GM19023 (cell line): ENCODE measurements around the gene ZFP30.
"Not testable (repeated sequence)": the region's sequence is repeated elsewhere in the genome, so short reads cannot be mapped to it uniquely, and the experiment has no call there.

Experiments
- ATAC-seq: cut with Tn5 transposase; IDR thresholded peaks from one replicate; pipeline ENCODE4 v1.9.1; 2021; ENCODE audit warnings: mild to moderate bottlenecking, moderate library complexity; ENCODE audit not compliant: unreplicated experiment

ZFP30 gene

GRCh38 chr19:37655301-37655688, at the start of gene ZFP30:
Gene ZFP30, minus strand, starts transcription at chr19:37655465. Its CDS starts 7,643 bp downstream, at chr19:37647822.
- ATAC-seq = peak; percentile 66

- no peak for ATAC-seq
Measured at GRCh38 chr19:37699057-37699456, 43.8 kb upstream of the ZFP30 start.

GRCh38 chr19:37698216-37698615, 43.0 kb upstream of the ZFP30 start:
- ATAC-seq = no peak

GRCh38 chr19:37695144-37695899, 40.1 kb upstream of the ZFP30 start:
- ATAC-seq = no peak

GRCh38 chr19:37692956-37693620, 37.8 kb upstream of the ZFP30 start:
- ATAC-seq = no peak

GRCh38 chr19:37691881-37692504, 36.7 kb upstream of the ZFP30 start:
- ATAC-seq = no peak

GRCh38 chr19:37683520-37683919, 28.3 kb upstream of the ZFP30 start:
- no peak for ATAC-seq

GRCh38 chr19:37669450-37669914, 14.2 kb upstream of the ZFP30 start:
- ATAC-seq = no peak

GRCh38 chr19:37657157-37657556, 1.9 kb upstream of the ZFP30 start:
- not testable (repeated sequence) for ATAC-seq

GRCh38 chr19:37655689-37656371, 565 bp upstream of the ZFP30 start:
- ATAC-seq = peak; percentile 62

GRCh38 chr19:37654629-37655300, 500 bp downstream of the ZFP30 start:
- ATAC-seq = peak; percentile 51

- no peak for ATAC-seq
Measured at GRCh38 chr19:37654118-37654517, 1.1 kb downstream of the ZFP30 start.

GRCh38 chr19:37635076-37636056, 19.9 kb downstream of the ZFP30 start:
- ATAC-seq = no peak

- ATAC-seq = peak; percentile 29
Measured at GRCh38 chr19:37594982-37595382, 60.3 kb downstream of the ZFP30 start.

- ATAC-seq = peak; percentile 98
Measured at GRCh38 chr19:37594304-37594981, 60.8 kb downstream of the ZFP30 start, which contains the start of the genes ZNF540 and ZNF571. Gene ZNF540, plus strand, starts transcription at chr19:37594876. Its CDS starts 3,572 bp downstream, at chr19:37598448. Gene ZNF571, minus strand, starts transcription at chr19:37594792. Its CDS starts 8,116 bp downstream, at chr19:37586676.

GRCh38 chr19:37593996-37594303, 61.3 kb downstream of the ZFP30 start:
- ATAC-seq = no peak

GRCh38 chr19:37583340-37583739, 71.9 kb downstream of the ZFP30 start:
- no peak for ATAC-seq

- ATAC-seq = no peak
Measured at GRCh38 chr19:37572203-37572602, 83.1 kb downstream of the ZFP30 start.

- ATAC-seq = no peak
Measured at GRCh38 chr19:37565370-37565669, 89.9 kb downstream of the ZFP30 start.
